Measurements from ENCODE around the gene RIT1.

The RIT1 gene

GRCh38 chr1:155856257-155856974, 54.7 kb downstream of the RIT1 start:
- DNase-seq, result no peak

GRCh38 chr1:155850345-155850744, 60.8 kb downstream of the RIT1 start:
- DNase-seq, result no peak

- DNase-seq, result peak; percentile 5
These were observed 63.2 kb downstream of the RIT1 start for GRCh38 chr1:155847823-155848529.

Data from fibroblast of skin of scalp (primary cell).